Ecto neural progenitor cell (in vitro differentiated cells): ENCODE data around the gene KCTD5.
"Not testable (repeated sequence)": the region's sequence is repeated elsewhere in the genome, so short reads cannot be mapped to it uniquely, and the experiment has no call there.

ENCODE experiments used
- DNase-seq: peaks from one replicate; pipeline ENCODE4 v3.0.0-alpha.2; 2018; ENCODE audit warnings: low spot score

The KCTD5 gene

DNA sequence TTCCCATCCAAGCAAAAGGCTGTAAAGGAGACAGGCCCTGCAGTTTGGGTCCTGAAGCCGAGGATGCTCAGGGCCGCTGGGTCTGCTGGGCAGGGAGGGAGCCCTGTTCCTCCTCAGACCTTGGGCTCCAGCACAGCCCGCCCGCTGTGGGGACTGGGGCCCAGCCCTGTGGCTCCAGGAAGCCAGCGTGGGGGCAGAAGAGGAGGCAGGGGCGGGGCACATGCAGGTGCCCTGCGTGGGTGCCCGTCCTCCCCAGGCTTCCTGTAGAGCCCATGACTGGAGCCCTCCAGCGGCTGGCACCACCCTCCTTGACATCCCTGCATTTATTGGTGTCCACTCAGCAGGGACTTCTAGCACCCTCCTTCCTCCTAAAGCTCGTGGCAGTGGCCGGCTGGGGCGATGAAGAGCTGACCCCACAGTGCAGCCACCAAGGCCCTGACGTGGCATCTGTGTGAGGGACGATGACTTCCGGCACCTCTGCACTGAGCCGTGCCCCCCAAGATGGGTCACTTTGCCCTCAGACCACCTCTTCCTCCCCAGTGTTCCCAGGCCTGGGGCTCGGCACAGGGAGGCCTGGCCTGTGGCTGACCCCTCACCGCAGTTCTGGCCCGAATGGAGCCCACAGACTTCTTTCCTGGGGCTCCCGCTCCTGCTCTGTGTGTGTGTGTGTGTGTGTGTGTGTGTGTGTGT lies 27.8 kb downstream of the KCTD5 start:
- DNase-seq = no peak

DNA sequence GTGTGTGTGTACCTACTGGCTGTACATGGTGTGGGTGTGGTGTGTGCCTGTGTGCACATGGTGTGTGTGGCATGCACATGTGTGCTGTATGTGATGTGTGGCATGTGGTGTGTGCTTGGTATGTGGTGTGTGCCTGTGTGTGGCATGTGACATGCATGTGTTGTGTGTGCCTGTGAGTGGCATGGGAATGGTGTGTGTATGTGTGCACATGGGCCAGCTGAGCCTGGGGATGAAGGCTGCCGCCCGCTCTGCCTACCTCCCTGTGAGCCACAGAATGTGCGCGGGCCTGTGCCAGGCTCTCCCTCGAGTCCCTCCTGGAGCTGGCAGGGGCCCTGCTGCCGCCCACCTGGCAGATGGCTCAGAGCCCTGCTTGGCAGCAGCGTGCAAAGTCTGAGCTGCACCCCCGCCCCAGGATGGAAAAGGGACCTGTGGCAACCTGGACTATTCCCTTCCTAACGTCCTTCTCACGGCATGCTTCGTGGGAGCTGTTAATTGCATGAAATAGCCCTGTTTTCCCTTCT lies 28.4 kb downstream of the KCTD5 start:
- DNase-seq = no peak

DNA sequence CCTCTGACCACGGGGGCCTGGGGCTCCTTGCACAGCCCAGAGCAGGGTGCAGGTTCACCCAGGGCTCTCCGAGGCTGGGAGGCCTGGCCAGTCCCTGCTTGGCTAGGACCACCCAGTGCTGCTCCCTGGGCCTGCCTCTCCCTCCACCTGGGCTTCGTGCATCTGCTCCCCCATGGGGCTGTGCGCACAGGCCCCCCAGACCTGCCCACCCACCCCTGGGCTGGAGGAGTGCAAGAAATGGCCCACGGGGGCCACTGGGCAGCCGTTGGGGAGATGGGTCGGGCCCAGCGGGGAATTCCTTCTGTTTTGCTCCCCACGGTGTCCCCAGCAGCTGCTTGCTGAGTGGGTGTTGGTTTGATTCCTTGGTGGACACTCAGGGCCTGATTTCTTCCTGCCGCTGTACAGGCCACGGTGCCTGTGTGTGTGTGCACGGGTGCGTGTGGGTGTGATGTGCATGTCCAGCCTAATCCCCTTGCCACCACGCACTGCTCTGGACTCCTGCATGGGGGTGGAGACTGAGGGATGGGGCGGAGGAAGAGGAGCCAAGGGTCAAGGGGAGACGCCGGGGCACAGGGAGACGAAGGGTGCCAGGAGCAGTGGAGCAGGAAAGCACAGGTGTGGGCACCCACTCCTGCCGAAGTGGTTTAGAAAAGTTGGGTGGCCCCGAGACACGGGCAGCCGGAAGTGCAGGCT lies 29.2 kb downstream of the KCTD5 start:
- DNase-seq = no peak

DNA sequence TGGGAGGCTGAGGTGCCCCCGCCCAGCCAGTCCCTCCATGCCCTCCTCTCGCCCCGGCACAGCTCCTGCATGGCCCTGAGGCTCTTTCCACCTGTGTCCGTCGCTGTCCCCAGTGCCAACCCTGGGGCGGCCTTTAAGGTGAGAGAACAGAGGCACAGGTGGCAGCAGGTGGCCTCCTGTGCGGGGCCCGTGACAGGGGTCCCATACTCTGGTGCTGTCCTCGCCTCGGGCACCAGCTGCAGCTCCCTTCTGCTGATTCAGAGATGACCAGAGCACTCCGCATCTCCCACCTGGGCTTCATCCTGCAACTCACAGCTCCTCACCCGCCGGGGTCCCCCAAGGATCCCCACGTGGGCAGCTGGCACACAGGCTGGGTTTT lies 29.7 kb downstream of the KCTD5 start:
- DNase-seq = no peak

DNA sequence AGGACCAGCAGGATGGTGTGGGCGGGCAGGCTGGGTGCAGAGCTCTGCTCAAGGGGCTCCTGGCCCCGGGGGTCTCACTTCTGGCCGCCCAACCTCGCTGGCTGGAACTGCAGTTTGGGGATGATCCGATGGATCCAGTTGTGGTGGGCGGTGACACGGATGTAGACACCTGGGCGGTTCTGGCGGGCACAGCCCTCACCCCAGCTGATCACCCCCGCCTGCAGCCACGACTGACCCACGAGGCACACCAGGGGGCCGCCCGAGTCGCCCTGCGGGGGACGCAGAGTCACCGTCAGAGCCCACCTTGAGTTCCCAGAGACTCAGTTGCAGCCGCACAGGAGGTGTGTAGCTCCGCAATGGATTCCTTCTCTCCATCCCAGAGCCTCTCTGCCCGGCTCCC lies 30.2 kb downstream of the KCTD5 start:
- no peak for DNase-seq

DNA sequence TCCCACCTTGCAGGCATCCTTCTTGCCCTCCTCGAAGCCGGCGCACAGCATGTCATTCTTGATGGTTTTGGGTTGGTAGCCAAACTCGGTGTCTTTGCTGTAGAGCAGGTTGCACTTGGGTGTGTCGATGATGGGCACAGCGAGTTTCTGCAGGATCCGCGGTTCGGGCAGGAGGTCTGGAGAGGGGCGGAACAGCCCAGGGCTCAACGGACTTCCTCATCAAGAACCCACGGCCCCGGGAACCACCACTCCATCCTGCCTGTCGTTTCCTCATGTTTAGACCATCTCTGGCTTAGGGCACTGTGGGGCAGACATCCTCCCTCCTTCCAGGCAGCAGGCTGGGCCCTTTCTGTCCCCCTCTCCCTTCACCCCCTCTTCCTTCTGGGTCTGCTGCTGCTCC lies 31.2 kb downstream of the KCTD5 start:
- DNase-seq = no peak

DNA sequence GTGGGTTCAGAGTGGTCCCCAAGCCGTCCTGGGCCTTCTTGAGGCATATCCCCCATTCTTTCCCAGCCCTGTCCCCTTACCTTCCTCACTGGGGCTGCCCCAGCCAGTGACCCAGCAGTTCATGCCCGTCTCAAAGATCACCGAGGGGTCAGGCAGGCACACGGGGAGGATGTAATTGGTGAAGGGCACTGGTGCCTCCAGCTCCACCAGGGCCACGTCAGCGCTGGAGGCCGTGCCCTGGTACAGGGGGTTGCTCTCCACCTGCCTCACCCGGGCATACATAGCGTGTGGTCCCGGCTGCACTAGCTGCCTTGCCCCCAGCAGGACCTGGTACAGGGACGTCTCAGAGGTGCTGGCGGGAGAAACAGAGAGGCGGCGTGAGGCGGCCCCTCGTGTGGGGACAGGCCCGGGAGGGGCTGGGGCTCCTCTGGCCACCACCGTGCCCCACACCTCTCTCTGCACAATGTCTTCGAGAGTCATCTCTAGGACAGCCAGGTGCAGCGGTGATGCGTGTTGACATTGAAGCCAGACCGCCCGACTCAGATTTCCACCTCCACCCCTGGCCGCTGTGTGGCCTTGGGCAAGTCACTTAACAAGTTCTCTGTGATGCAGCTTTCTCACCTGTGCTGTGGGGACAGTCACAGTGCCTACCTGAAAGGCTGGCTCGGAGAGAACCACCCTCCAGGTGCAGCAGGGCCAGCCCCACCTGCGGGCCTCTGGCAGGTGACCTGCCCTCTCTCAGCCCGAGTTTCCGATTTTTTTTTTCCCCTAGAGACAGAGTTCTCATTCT lies 31.9 kb downstream of the KCTD5 start:
- DNase-seq = no peak

DNA sequence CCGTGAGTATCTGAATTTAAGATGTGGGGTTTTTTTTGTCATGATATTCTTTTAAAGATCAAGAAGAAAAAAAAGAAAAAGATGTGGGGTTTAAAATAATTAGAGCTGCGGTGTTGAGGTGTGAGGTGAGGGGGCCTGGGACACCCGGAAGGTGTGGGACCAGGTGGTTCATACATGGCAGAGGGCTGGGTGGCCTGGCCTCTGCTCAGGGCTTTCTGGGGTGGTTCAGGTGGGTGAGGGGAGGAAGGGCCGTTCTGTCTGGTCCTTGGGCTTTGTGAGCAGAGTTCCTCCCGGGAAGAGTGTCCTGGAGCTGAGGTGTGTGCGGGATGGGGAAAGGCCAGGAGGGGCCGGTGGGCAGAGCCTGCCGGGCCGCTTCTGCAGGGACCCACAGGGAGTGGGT lies 32.7 kb downstream of the KCTD5 start:
- no peak for DNase-seq

DNA sequence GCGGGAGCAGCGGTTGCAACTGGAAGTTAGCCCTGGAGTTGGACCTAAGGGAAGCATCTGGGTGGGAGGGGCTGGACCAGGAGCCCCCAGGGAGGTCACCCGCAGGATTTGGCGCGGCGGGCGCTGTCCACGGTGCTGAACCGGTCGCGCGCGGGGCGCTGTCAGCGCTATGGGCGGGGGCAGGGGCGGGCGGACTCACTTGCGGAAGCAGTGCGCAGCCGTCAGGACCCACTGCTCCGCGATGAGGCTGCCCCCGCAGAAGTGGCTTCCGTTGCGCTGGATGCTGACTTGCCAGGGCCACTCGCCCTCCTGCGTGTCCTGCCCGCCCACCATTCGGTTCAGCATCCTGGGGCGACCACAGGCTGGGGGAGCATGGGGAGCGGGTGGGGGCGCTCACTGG lies 33.2 kb downstream of the KCTD5 start:
- peak; percentile 82 for DNase-seq

DNA sequence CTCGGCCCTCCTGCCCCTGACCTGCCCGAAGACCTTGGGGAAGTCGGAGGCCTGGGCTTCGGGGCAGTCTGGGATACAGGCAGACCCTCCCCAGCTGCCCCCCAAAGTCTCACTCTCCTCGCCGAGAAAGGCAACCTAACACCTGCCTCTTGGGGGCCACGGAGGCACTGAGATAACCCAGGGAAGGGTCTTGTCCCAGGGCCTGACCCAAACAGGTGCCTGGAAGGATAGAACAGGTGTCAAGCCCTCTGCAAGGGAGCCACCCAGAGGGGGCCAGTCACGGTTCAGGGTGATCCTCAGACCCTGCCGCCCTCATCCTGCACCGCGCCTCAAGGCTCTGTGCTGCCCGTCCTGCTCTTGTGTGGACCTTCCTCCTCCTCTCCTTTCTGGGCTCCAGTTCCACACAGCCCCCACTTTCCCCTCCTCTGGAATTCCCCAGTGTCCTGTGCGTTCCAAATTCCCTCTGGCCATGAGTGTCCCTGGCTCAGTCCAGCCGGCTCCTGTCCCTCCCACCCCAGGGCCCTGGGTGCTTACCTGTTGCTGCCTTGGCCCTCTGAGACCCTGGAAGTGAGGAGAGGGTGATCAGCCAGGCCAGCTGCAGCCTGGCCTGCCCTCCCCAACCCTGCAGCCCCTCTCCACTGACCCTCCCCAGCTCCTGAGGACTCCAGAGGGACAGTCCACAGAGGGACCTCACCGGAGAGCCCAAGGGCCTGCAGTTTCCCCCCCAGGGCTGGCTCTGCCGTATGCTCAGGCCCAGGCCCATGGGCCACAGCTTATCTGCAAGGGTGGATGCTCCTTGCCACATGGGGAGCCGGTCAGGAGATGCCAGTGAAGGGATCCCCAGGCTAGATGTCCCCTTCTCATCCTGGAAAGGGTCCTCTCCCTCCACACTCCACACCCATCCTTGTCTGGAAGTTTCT lies 33.9 kb downstream of the KCTD5 start:
- DNase-seq = no peak

DNA sequence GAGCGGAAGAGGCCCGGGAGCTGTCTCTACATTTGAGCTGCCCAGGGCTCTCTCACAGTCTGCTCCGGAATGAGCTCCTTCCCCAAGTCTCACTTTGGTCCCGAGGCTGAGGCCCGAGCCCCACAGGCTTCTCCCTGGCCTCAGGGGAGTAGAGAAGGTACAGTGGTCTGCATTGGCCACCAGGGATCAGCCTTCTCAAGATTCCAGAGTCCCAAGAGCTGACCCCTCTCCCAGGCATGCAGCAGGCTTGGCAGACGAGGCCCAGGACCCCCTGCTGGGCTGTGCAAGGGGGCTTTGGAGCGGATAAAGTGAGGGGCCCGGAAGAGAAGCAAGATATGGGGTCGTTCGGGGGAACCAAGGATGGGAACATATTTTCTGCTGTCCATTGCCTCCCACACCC lies 34.6 kb downstream of the KCTD5 start:
- no peak for DNase-seq

DNA sequence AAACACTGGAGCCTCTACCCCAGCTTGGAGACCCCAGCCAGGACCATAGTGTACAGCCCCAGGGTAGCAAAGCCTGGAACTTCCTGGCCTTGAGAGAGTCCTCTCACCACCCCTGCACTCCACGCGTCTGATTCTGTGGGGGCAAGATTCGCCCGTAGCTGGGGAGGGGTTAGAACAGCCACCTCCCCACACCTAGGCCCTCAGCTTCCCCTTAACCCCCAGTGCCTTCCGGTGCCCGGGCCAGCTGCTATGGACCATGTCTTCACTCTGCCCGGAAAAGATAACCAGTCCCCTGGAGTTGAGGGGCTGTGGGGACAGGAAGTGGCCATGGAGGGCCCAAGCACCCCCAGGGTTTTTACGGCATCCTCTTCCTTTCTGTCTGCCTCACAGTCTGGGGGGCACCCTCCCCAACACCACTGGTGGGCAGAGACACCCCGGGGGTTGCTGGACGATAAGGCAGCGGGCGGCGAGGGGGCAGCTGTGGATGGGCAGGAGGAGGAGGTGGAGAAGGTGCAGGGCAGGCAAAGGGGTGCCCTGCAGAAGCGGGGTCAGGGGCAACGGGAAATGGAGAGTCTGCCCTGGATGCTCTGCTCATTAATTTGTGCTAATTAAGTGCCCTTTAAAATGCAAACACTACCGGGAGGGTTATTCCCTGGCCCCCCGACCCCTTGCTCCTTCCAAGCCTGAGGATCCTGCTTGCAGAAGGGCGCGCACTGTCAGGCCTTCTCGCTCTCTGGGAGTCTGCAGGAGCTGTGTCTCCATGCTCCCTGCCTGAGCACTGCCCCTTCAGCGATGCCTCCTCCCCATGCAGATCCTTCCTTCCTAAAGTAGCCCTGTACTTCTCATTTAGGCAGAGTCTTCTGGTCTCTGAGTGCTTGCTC lies 35.3 kb downstream of the KCTD5 start:
- DNase-seq = no peak

DNA sequence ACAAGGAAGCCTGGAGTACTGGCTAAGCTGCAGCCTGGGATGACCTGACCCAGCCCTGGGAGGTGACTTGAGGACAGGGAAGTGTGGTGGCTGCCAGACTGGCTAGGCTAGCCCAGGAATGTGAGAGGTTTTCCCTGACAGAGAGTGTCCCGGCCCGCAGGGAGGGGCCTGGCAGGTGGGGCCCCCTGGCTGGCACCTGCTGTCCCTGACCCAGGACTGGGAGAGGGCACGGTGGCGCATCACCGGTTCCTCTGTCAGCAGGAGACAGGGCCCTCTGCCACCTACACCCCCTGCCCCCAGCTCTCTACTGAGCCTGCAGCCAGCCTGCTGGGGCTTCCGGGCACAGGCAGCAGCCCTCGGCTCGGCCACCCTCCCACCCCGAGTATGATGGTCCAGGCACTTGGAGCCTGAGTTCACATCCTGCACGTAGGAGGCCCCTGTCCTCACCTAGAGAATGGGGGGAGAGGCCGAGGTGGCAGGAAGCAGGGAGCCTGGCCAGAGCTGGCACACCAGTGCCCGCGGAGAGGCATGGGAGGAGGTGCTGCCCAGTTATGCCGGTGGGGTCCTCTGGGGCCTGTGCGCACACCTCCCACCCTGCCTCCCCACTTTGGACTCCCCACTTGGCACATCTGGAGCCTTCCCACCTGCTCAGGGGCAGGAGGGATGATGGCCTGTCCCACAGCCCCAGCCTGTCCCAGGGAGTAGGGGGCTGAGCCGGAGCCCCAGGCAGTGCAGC lies 37.2 kb downstream of the KCTD5 start:
- DNase-seq = no peak

DNA sequence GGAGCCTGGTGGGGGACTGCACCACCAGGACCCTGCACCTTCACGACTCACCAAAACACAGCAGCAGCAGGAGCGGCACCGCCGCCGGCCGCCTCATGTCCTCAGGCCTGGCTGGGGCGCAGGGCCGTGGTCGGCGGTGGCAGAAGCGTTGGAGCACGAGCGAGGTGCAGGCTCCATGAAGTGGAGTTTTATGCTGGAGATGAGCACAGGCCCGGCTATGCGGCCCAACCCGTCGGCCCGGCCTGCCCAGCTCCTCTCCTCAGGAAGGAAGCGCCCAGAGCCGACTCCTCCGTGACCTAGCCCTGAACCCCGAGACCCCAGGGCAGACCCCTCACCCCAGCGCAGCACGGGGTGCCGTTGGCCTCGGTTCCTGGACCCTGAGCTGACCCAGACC lies 37.7 kb downstream of the KCTD5 start, which contains the start of gene PRSS27:
Gene PRSS27 (minus strand): TSS at position 161 of the 394 bp plus-strand sequence. CDS start 64 bp downstream, at position 97.
- no peak for DNase-seq

DNA sequence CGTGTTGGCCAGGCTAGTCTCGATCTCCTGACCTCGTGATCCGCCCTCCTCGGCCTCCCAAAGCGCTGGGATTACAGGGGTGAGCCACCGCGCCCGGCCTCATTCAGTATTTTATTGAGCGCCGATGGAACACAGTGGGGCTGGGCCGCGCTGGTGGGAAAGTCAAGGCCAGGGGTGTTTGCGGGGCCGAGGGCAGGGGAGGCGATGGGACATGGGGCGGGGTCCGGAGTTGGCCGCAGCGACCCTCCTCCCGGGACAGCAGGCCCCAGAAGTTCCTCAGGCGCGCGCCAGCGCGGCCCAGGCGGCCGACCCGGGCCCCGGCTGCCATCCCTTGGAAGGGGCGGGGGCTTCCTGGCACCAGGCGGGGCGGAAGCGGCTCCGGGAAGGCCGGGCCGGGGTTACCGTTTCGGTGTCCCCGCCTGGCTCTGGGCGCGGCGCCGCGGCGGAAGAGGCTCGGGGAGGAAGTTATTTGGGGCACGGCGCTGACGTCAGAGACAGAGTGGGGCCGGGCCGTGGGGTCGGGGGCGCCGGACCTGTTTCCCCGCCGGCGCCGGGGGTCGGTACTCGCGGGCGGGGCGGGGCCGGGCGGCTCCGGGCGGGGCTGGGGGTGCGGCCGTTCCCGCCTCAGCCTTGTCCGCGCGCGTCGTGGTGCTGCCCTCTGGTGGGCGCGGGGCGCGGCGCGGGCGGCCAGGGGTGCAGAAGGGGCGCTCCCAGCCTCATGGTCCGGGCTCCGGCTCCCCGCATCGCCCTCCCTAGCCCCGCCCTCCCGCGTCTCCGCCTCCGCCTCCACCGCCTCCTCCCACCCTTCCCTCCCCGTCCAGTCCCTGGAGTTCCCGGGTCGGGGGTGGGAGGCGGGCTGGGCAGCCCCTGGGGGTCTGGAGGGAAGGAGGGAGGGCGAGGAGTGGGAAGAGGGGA lies 38.7 kb downstream of the KCTD5 start:
- DNase-seq = peak; percentile 93

DNA sequence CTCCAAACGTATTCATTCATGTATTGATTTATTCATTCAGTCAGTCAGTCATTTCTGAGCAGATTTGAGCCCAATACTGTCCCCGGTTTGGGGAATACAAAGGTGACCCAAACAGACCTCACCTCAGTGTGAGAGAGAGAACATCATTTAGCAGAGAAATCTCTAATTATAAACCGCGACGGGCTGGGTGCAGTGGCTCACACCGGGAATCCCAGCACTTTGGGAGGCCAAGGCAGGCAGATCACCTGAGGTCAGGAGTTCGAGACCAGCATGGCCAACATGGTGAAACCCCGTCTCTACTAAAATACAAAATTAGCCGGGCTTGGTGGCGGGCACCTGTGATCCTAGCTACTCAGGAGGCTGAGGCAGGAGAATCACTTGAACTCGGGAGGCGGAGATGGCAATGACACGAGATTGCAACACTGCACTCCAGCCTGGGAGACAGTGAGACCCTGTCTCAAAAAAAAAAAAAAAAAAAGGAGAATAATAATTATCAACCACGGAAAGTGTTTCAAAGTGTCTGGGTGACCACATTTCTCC lies 39.4 kb downstream of the KCTD5 start:
- not testable (repeated sequence) for DNase-seq

DNA sequence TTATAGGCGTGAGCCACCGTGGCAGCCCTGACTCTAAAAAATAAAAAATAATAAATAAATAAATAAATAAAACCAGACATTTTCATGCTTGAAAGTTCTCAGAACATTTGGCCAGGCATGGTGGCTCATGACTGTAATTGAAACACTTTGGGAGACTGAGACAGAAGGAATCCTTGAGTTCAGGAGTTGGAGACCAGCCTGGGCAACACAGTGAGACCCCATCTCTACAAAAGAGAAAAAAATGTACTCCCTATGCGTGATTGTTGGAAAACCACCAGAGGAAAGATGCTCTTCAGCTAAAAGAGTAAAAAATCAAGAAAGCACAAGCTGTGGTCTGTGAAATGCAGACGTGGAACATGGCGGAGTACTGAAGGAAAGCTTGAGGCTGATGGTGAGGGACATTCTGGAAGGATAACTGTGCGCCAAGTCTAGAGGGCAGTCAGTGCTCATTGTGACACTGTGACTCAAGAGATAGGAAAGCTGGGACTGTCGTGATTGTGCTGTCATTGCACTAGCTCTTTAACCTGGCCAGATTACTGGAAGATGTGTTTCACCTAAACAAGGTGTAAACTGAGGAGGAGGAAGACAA lies 41.9 kb downstream of the KCTD5 start:
- no peak for DNase-seq

DNA sequence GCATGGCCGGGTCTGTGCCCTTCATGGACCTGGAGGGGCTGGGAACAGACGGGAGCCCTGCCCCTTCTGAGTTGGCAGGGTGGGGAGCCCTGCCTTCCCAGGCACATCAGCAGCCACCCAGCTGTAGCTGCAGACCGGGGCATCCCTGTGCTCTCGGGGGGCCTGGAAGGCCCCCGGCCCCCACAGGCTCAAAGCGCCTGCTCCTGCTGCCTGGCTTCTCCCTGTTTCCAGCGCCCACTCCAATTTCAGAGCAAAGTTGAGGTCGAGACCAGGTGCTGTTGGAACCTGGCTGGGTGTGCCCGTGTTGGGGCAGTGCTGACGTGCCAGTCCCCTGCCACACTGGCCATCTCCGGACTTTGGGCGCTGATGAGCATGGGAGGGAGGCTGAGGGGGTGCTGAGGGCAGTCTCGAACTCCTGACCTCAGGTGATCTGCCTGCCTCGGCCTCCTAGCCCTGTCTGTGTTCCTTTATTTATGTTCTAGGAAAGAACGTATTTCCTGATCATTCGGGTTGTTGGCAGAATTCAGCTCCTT lies 42.6 kb downstream of the KCTD5 start:
- DNase-seq = no peak
